Stimulated activated naive CD8-positive, alpha-beta T cell treated with anti-CD3 and anti-CD28 coated beads, Interleukin-15, Interleukin-2, amounts not matched to agents 100 U/mL and 50 U/mL, for 24 hours (primary cell): Measurements from ENCODE around the gene TEK.
A peak's percentile ranks its signal among the peaks of the same experiment; 100 is the strongest.
"Not testable (repeated sequence)": the region's sequence is repeated elsewhere in the genome, so short reads cannot be mapped to it uniquely, and the experiment has no call there.

Source experiments
- ATAC-seq: fragments of 150-1000 bp; cut with Tn5 transposase; one replicate; pipeline ENCODE4 v1.10.0; 2021
- DNase-seq: peaks from one replicate; pipeline ENCODE4 v3.0.0; 2021

The TEK gene

GRCh38 chr9:27227192-27227591, 118.2 kb downstream of the TEK start:
- DNase-seq, result no peak
- ATAC-seq, result no peak

DNA sequence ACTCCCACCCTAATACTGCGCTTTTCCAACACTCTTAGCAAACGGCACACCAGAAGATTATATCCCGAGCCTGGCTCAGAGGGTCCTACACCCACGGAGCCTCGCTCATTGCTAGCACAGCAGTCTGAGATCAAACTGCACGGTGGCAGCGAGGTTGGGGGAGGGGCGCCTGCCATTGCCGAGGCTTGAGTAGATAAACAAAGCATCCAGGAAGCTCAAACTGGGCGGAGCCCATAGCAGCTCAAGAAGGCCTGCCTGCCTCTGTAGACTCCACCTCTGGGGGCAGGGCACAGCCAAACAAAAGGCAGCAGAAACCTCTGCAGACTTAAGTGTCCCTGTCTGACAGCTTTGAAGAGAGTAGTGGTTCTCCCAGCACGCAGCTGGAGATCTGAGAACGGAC, 130.6 kb downstream of the TEK start:
- not testable (repeated sequence) for ATAC-seq, DNase-seq

GRCh38 chr9:27247756-27248155, 138.7 kb downstream of the TEK start:
- ATAC-seq (peak; percentile 40), DNase-seq (peak; percentile 19)

- DNase-seq (no peak), ATAC-seq (no peak)
Measured at GRCh38 chr9:27248702-27249101, 139.7 kb downstream of the TEK start.

GRCh38 chr9:27258662-27259061, 149.6 kb downstream of the TEK start:
- DNase-seq, result no peak

GRCh38 chr9:27260789-27261516, 151.9 kb downstream of the TEK start:
- no peak for DNase-seq

More at GRCh38 chr9:27258662-27259061, 149.6 kb downstream of the TEK start:
- no peak for ATAC-seq

GRCh38 chr9:27261517-27262211, 152.6 kb downstream of the TEK start:
- no peak for DNase-seq

More at GRCh38 chr9:27260789-27261516, 151.9 kb downstream of the TEK start:
- no peak for ATAC-seq

GRCh38 chr9:27272103-27272502, 163.1 kb downstream of the TEK start:
- ATAC-seq, result no peak
- no peak for DNase-seq

More at GRCh38 chr9:27261517-27262211, 152.6 kb downstream of the TEK start:
- no peak for ATAC-seq

- no peak for ATAC-seq
- no peak for DNase-seq
Measured at GRCh38 chr9:27273186-27273585, 164.2 kb downstream of the TEK start.

- DNase-seq (no peak), ATAC-seq (no peak)
Measured at GRCh38 chr9:27276193-27277030, 167.4 kb downstream of the TEK start.

DNA sequence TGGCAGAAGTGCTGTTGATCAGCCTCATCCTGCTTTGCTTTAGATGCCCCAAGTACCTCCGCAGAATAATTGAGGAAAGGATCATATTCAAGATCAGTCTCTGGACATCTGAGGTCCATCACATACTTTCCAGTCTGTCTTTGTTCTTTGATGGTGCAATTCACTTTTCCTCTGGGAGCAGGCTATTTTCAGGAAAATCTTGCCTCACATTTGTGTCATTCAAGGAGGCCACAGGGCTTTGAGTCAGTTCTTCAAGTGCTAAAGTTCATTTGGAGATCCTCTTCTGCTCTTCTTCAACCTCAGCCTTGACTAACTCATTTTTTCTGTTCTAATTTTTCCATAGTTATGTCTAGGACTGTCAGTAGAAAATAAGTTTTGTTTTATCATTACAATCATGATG, 169.3 kb downstream of the TEK start:
- ATAC-seq (no peak), DNase-seq (no peak)

GRCh38 chr9:27279611-27280010, 170.6 kb downstream of the TEK start:
- ATAC-seq (no peak), DNase-seq (no peak)
